Measurements from ENCODE around the gene BZW2. TPM values are rescaled to one million over a fixed set of nuclear protein-coding genes. Genes with fewer than 3 reads are reported as not detected.
"Not testable (repeated sequence)": the region's sequence is repeated elsewhere in the genome, so short reads cannot be mapped to it uniquely, and the experiment has no call there.

The BZW2 gene
- polyA plus RNA-seq, 4 donors, result 69.0 to 82.1 (median 73.8) TPM

- DNase-seq (ENCODE audit: low read depth in 4 of 4, low spot score in 2 of 4), result peak in 3 of 4 donors; percentile 18 to 82 (median 44)
Observed at GRCh38 chr7:16644636-16645592, 1.1 kb upstream of the BZW2 start.

- DNase-seq (ENCODE audit: low read depth in 4 of 4, low spot score in 2 of 4), result peak in 2 of 4 donors; percentile 28 to 43
Observed at GRCh38 chr7:16646472-16647072, 591 bp downstream of the BZW2 start.

GRCh38 chr7:16647435-16647960 is 1.5 kb downstream of the BZW2 start:
- no peak for DNase-seq (ENCODE audit: low read depth in 4 of 4, low spot score in 2 of 4)

- DNase-seq (ENCODE audit: low read depth in 4 of 4, low spot score in 2 of 4), result no peak
Observed at GRCh38 chr7:16648551-16648950, 2.6 kb downstream of the BZW2 start.

GRCh38 chr7:16649196-16649595 is 3.2 kb downstream of the BZW2 start:
- DNase-seq (ENCODE audit: low read depth in 4 of 4, low spot score in 2 of 4), result no peak

- no peak for DNase-seq (ENCODE audit: low read depth in 4 of 4, low spot score in 2 of 4)
Observed at GRCh38 chr7:16650266-16650665, 4.3 kb downstream of the BZW2 start.

GRCh38 chr7:16651396-16652239 is 5.6 kb downstream of the BZW2 start:
- no peak for DNase-seq (ENCODE audit: low read depth in 4 of 4, low spot score in 2 of 4)

- no peak for DNase-seq (ENCODE audit: low read depth in 4 of 4, low spot score in 2 of 4)
Observed at GRCh38 chr7:16652240-16652583, 6.2 kb downstream of the BZW2 start.

- DNase-seq (ENCODE audit: low read depth in 4 of 4, low spot score in 2 of 4), result no peak
Observed at GRCh38 chr7:16652888-16653287, 6.9 kb downstream of the BZW2 start.

GRCh38 chr7:16655394-16655793 is 9.4 kb downstream of the BZW2 start:
- DNase-seq (ENCODE audit: low read depth in 4 of 4, low spot score in 2 of 4), result no peak

GRCh38 chr7:16656141-16656540 is 10.2 kb downstream of the BZW2 start:
- no peak for DNase-seq (ENCODE audit: low read depth in 4 of 4, low spot score in 2 of 4)

GRCh38 chr7:16657656-16658279 is 11.8 kb downstream of the BZW2 start:
- DNase-seq (ENCODE audit: low read depth in 4 of 4, low spot score in 2 of 4), result no peak

- DNase-seq (ENCODE audit: low read depth in 4 of 4, low spot score in 2 of 4), result not testable (repeated sequence)
Observed at GRCh38 chr7:16659854-16660497, 14.0 kb downstream of the BZW2 start.

- DNase-seq (ENCODE audit: low read depth in 4 of 4, low spot score in 2 of 4), result no peak
Observed at GRCh38 chr7:16660702-16661464, 14.9 kb downstream of the BZW2 start.

GRCh38 chr7:16661924-16662323 is 15.9 kb downstream of the BZW2 start:
- DNase-seq (ENCODE audit: low read depth in 4 of 4, low spot score in 2 of 4), result no peak

GRCh38 chr7:16667355-16667754 is 21.4 kb downstream of the BZW2 start:
- no peak for DNase-seq (ENCODE audit: low read depth in 4 of 4, low spot score in 2 of 4)

- no peak for DNase-seq (ENCODE audit: low read depth in 4 of 4, low spot score in 2 of 4)
Observed at GRCh38 chr7:16668049-16668858, 22.3 kb downstream of the BZW2 start.

- DNase-seq (ENCODE audit: low read depth in 4 of 4, low spot score in 2 of 4), result no peak
Observed at GRCh38 chr7:16668978-16669377, 23.0 kb downstream of the BZW2 start.
